Gastrocnemius medialis (tissue), 4 donors: ENCODE measurements around the gene PEMT.

Experiments used
- CTCF ChIP-seq, 5 experiments: fragments of 450-650 bp in 3 of 5; fragments of 200-600 bp in 2 of 5; sonication (generic) in 2 of 5; IDR thresholded peaks in 4 of 5; conservative IDR thresholded peaks in 1 of 5; 1 replicate in 4 of 5; 2 replicates in 1 of 5; pipeline ENCODE4 v1.5.1; 2016 to 2019; ENCODE audit warnings: antibody characterized with exemption in 5 of 5, mild to moderate bottlenecking in 3 of 5, moderate library complexity in 3 of 5
- POLR2A ChIP-seq, 2 donors: fragments of 450-650 bp; IDR thresholded peaks; one replicate each; pipeline ENCODE4 v1.6.1; 2017; ENCODE audit warnings: antibody characterized with exemption in 2 of 2, mild to moderate bottlenecking in 2 of 2, moderate library complexity in 2 of 2

- TF ChIP-seq CTCF (IDR thresholded peaks at IDR 0.05 in 4 of 5, conservative IDR thresholded peaks at IDR 0.05 in 1 of 5) (no peak), POLR2A (IDR thresholded peaks at IDR 0.05) (no peak)
These were observed 6.5 kb upstream of the PEMT start for GRCh38 chr17:17598003-17598402.
